ENCODE results near the gene AZGP1.
A peak's percentile ranks its signal among the peaks of the same experiment; 100 is the strongest.

The AZGP1 gene

GRCh38 chr7:99930376-99930775, 45.5 kb downstream of the AZGP1 start:
- no peak for TF ChIP-seq CEBPB (IDR thresholded peaks at IDR 0.05)
- TF ChIP-seq, protein P1, sequence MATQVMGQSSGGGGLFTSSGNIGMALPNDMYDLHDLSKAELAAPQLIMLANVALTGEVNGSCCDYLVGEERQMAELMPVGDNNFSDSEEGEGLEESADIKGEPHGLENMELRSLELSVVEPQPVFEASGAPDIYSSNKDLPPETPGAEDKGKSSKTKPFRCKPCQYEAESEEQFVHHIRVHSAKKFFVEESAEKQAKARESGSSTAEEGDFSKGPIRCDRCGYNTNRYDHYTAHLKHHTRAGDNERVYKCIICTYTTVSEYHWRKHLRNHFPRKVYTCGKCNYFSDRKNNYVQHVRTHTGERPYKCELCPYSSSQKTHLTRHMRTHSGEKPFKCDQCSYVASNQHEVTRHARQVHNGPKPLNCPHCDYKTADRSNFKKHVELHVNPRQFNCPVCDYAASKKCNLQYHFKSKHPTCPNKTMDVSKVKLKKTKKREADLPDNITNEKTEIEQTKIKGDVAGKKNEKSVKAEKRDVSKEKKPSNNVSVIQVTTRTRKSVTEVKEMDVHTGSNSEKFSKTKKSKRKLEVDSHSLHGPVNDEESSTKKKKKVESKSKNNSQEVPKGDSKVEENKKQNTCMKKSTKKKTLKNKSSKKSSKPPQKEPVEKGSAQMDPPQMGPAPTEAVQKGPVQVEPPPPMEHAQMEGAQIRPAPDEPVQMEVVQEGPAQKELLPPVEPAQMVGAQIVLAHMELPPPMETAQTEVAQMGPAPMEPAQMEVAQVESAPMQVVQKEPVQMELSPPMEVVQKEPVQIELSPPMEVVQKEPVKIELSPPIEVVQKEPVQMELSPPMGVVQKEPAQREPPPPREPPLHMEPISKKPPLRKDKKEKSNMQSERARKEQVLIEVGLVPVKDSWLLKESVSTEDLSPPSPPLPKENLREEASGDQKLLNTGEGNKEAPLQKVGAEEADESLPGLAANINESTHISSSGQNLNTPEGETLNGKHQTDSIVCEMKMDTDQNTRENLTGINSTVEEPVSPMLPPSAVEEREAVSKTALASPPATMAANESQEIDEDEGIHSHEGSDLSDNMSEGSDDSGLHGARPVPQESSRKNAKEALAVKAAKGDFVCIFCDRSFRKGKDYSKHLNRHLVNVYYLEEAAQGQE (IDR thresholded peaks at IDR 0.05; ENCODE audit: low read depth) = no peak
- no peak for TF ChIP-seq TAF1 (IDR thresholded peaks at IDR 0.05; ENCODE audit: low read depth)
- TF ChIP-seq, protein P2, sequence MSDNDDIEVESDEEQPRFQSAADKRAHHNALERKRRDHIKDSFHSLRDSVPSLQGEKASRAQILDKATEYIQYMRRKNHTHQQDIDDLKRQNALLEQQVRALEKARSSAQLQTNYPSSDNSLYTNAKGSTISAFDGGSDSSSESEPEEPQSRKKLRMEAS (IDR thresholded peaks at IDR 0.05) = no peak
- no peak for TF ChIP-seq YY1 (IDR thresholded peaks at IDR 0.05; ENCODE audit: low read depth)
- TF ChIP-seq, protein P3, sequence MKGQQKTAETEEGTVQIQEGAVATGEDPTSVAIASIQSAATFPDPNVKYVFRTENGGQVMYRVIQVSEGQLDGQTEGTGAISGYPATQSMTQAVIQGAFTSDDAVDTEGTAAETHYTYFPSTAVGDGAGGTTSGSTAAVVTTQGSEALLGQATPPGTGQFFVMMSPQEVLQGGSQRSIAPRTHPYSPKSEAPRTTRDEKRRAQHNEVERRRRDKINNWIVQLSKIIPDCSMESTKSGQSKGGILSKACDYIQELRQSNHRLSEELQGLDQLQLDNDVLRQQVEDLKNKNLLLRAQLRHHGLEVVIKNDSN (IDR thresholded peaks at IDR 0.05) = no peak
- TF ChIP-seq EP300 (IDR thresholded peaks at IDR 0.05; ENCODE audit: borderline replicate concordance) = no peak
- TF ChIP-seq NFIC (IDR thresholded peaks at IDR 0.05) = no peak
- TF ChIP-seq TCF12 (IDR thresholded peaks at IDR 0.05; ENCODE audit: low read depth) = no peak
- no peak for TF ChIP-seq TEAD4 (IDR thresholded peaks at IDR 0.05)
- no peak for TF ChIP-seq ZBTB7A (IDR thresholded peaks at IDR 0.05; ENCODE audit: low read depth)
- TF ChIP-seq FOXM1 (IDR thresholded peaks at IDR 0.05; ENCODE audit: borderline replicate concordance, low read depth) = no peak
- no peak for TF ChIP-seq RAD21 (IDR thresholded peaks at IDR 0.05; ENCODE audit: low read depth)
- no peak for TF ChIP-seq EGR1 (IDR thresholded peaks at IDR 0.05)
- TF ChIP-seq CREB1 (IDR thresholded peaks at IDR 0.05; ENCODE audit: low read depth) = no peak

- TF ChIP-seq EP300 (IDR thresholded peaks at IDR 0.05; ENCODE audit: borderline replicate concordance) (no peak), EGR1 (IDR thresholded peaks at IDR 0.05) (no peak), CEBPB (IDR thresholded peaks at IDR 0.05) (no peak), FOXM1 (IDR thresholded peaks at IDR 0.05; ENCODE audit: borderline replicate concordance, low read depth) (no peak), TCF12 (IDR thresholded peaks at IDR 0.05; ENCODE audit: low read depth) (no peak), YY1 (IDR thresholded peaks at IDR 0.05; ENCODE audit: low read depth) (no peak), CREB1 (IDR thresholded peaks at IDR 0.05; ENCODE audit: low read depth) (no peak), TEAD4 (IDR thresholded peaks at IDR 0.05) (no peak), NFIC (IDR thresholded peaks at IDR 0.05) (no peak), RAD21 (IDR thresholded peaks at IDR 0.05; ENCODE audit: low read depth) (no peak), ZBTB7A (IDR thresholded peaks at IDR 0.05; ENCODE audit: low read depth) (no peak)
- TF ChIP-seq, protein P1 (IDR thresholded peaks at IDR 0.05; ENCODE audit: low read depth) = no peak
- TF ChIP-seq, protein P3 (IDR thresholded peaks at IDR 0.05) = no peak
- TF ChIP-seq, protein P2 (IDR thresholded peaks at IDR 0.05) = no peak
Observed at GRCh38 chr7:99929730-99930053, 46.1 kb downstream of the AZGP1 start.

DNA sequence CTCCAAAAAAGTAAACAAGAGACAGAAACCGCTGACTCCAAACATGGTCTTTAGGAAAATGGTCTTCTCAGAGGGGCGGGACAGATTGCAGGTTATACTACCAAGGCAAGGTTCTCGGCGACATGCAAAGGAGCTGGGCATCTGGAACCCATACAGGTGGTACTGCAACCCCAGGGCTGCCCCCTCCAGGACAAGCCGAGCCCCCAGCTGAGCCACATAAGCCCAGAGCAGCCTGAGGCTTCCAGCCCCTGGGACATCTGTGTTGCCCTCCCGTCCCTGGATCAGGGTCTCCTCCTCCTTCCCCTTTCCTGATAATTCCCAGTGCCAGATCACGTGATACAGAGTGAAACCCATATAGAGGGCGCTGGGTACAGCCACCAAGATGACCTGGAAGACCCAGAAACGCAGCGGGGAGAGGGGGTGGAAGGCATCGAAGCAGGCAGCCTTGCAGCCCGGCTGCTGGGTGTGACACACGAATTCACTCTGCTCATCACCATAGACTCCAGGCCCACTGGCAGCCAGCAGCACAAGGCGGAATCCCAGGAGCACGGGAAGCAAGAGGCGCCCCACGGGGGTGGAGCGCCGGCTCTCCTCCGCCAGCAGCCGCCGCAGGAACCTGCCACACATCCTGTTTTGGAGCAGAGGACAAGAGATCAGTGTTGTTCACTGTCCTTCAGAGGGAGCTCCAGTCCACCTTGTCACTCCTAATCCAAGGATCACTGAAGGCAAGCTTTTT, 46.7 kb downstream of the AZGP1 start, which contains the start of gene GJC3:
Gene GJC3, minus strand, starts transcription at position 627 of the 736 bp plus-strand sequence. Its CDS starts 0 bp downstream, at position 627.
- TF ChIP-seq TAF1 (IDR thresholded peaks at IDR 0.05; ENCODE audit: low read depth) (no peak), EGR1 (IDR thresholded peaks at IDR 0.05) (no peak), YY1 (IDR thresholded peaks at IDR 0.05; ENCODE audit: low read depth) (no peak), RAD21 (IDR thresholded peaks at IDR 0.05; ENCODE audit: low read depth) (peak; percentile 36; the same call in 1 of the 2 replicates)
- TF ChIP-seq, protein P3 (IDR thresholded peaks at IDR 0.05) = peak; percentile 73
- TF ChIP-seq, protein P2 (IDR thresholded peaks at IDR 0.05) = no peak

DNA sequence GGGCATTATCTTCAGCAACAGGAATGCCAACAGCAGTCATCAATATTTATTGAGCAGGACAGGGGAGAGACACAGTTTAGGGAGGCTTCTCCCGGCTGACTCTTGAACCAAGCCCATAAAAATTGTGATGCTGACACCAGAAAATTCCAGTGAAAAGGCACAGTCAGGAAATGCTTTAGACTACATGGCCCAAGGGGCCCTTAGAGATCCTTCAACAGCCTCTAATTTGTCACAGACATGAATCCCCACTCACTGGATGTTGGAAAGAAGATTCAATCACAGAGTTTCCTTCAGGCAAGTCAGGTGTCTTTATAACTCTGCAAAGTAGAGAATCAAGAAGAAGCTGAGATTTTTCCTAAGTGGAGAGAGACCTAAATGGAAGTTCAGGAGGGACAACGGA, 47.6 kb downstream of the AZGP1 start:
- no peak for TF ChIP-seq TEAD4 (IDR thresholded peaks at IDR 0.05)
- no peak for TF ChIP-seq CREB1 (IDR thresholded peaks at IDR 0.05; ENCODE audit: low read depth)
- no peak for TF ChIP-seq TCF12 (IDR thresholded peaks at IDR 0.05; ENCODE audit: low read depth)
- TF ChIP-seq FOXM1 (IDR thresholded peaks at IDR 0.05; ENCODE audit: borderline replicate concordance, low read depth) = no peak

DNA sequence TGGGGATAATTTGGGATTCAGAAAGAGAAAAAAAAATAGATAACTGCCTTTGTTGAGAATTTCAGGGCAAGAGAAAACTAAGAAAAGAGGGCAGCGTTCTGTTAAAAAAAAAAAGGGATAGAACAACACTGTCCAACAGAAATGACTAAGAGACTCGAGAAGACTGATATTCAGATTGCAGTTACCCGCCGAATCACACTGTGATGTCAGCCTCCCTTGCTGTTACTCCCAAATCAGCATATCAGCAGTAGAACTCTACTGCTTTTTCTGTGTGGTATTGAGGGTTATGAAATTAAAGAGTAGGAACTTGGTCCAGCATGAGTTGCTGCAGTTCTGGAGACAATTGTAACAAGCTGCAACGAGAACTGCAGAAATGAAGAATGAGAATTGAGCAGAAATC, 48.3 kb downstream of the AZGP1 start:
- TF ChIP-seq ZBTB7A (IDR thresholded peaks at IDR 0.05; ENCODE audit: low read depth) = no peak
- no peak for TF ChIP-seq YY1 (IDR thresholded peaks at IDR 0.05; ENCODE audit: low read depth)
- TF ChIP-seq, protein P2 (IDR thresholded peaks at IDR 0.05) = no peak
- TF ChIP-seq, protein P1 (IDR thresholded peaks at IDR 0.05; ENCODE audit: low read depth) = no peak
- TF ChIP-seq RAD21 (IDR thresholded peaks at IDR 0.05; ENCODE audit: low read depth) = no peak

Measured in Ishikawa (cell line).